Liver (tissue), 9 donors: ENCODE measurements around the gene C10orf67. TPM values are rescaled to one million over a fixed set of nuclear protein-coding genes. Genes with fewer than 3 reads are reported as not detected.

Source experiments
- DNase-seq: peaks from one replicate; pipeline ENCODE4 v3.0.0-alpha.2; 2017; ENCODE audit warnings: low spot score
- H3K27ac ChIP-seq, 2 donors: one replicate each; pipeline ENCODE4 v1.7.0; 2013; ENCODE audit warnings: inconsistent platforms in 2 of 2, low read length in 2 of 2, control low read depth in 1 of 2, low read depth in 1 of 2, mild to moderate bottlenecking in 1 of 2
- H3K27me3 ChIP-seq, 4 donors: one replicate each; pipeline versions ENCODE4 v1.6.1 to v1.7.0; 2013; ENCODE audit warnings: low read length in 3 of 4, inconsistent platforms in 1 of 4, mild to moderate bottlenecking in 1 of 4, moderate library complexity in 1 of 4; ENCODE audit not compliant: control insufficient read depth in 4 of 4, insufficient read depth in 4 of 4
- H3K36me3 ChIP-seq, 4 donors: one replicate each; pipeline versions ENCODE4 v1.6.1 to v1.7.0; 2013; ENCODE audit warnings: low read length in 3 of 4, mild to moderate bottlenecking in 3 of 4, low read depth in 1 of 4, moderate library complexity in 1 of 4; ENCODE audit not compliant: control insufficient read depth in 4 of 4, insufficient read depth in 3 of 4
- H3K4me1 ChIP-seq, 4 donors: one replicate each; pipeline versions ENCODE4 v1.6.1 to v1.7.0; 2013; ENCODE audit warnings: low read length in 3 of 4, mild to moderate bottlenecking in 3 of 4, moderate library complexity in 1 of 4; ENCODE audit not compliant: control insufficient read depth in 4 of 4, insufficient read depth in 4 of 4
- H3K4me3 ChIP-seq, 3 donors: one replicate each; pipeline versions ENCODE4 v1.6.1 to v1.7.0; 2013; ENCODE audit warnings: low read length in 3 of 3, control low read depth in 1 of 3, low read depth in 1 of 3, mild to moderate bottlenecking in 1 of 3
- H3K9ac ChIP-seq, 2 donors: one replicate each; pipeline ENCODE4 v1.7.0; 2013; ENCODE audit warnings: low read length in 2 of 2, mild to moderate bottlenecking in 2 of 2, moderate library complexity in 2 of 2, control low read depth in 1 of 2, low read depth in 1 of 2
- H3K9me3 ChIP-seq, 4 donors: one replicate each; pipeline versions ENCODE4 v1.6.1 to v1.7.0; 2013; ENCODE audit warnings: low read length in 3 of 4; ENCODE audit not compliant: control insufficient read depth in 4 of 4
- EGR1 ChIP-seq, 2 donors: IDR thresholded peaks; 2 replicates each; pipeline ENCODE4 v1.6.1; 2016 to 2018; ENCODE audit warnings: antibody characterized with exemption in 2 of 2, low read depth in 2 of 2
- FOXA1 ChIP-seq: IDR thresholded peaks from 2 replicates; pipeline ENCODE4 v1.6.1; 2016; ENCODE audit warnings: antibody characterized with exemption
- FOXA2 ChIP-seq: IDR thresholded peaks from 2 replicates; pipeline ENCODE4 v1.6.1; 2016; ENCODE audit warnings: antibody characterized with exemption
- HNF4G ChIP-seq: IDR thresholded peaks from 2 replicates; pipeline ENCODE4 v1.6.1; 2016; ENCODE audit warnings: antibody characterized with exemption
- JUND ChIP-seq, 2 donors: IDR thresholded peaks; 2 replicates each; pipeline ENCODE4 v1.6.1; 2016; ENCODE audit warnings: antibody characterized with exemption in 2 of 2
- NR2F2 ChIP-seq: IDR thresholded peaks from 2 replicates; pipeline ENCODE4 v1.6.1; 2016; ENCODE audit warnings: antibody characterized with exemption
- RAD21 ChIP-seq, 2 donors: IDR thresholded peaks; 2 replicates each; pipeline ENCODE4 v1.6.1; 2016; ENCODE audit warnings: antibody characterized with exemption in 2 of 2, mild to moderate bottlenecking in 2 of 2
- RXRA ChIP-seq, 2 donors: IDR thresholded peaks; 2 replicates each; pipeline ENCODE4 v1.6.1; 2017 to 2018; ENCODE audit warnings: antibody characterized with exemption in 2 of 2, mild to moderate bottlenecking in 1 of 2
- SP1 ChIP-seq: IDR thresholded peaks from 2 replicates; pipeline ENCODE4 v1.6.1; 2018; ENCODE audit warnings: antibody characterized with exemption, mild to moderate bottlenecking
- TAF1 ChIP-seq: conservative IDR thresholded peaks from 2 replicates; pipeline ENCODE4 v1.6.1; 2016; ENCODE audit warnings: antibody characterized with exemption, mild to moderate bottlenecking
- YY1 ChIP-seq: IDR thresholded peaks from 2 replicates; pipeline ENCODE4 v1.6.1; 2016; ENCODE audit warnings: antibody characterized with exemption, mild to moderate bottlenecking
- WGBS: extraction: QIAGEN DNeasy Blood & Tissue Kit; methylation state at CpG from one replicate; pipeline ENCODE4 v1.1.7; 2013; 5-methylcytosine and 5-hydroxymethylcytosine counted together
- polyA plus RNA-seq, 2 donors: library from polyadenylated mRNA; stranded (reverse) in 1 of 2; unstranded in 1 of 2; fragments of 200-250 nt in 1 of 2; fragments of >200 nt in 1 of 2; fragmentation: Nextera tagmentation in 1 of 2; extraction: Ambion mirVana in 1 of 2; gene quantifications; one replicate each; pipeline versions ENCODE4 v1.2.1 to v1.2.3, GENCODE V29; 2013 to 2015
- total RNA-seq, 2 donors: library from RNA; depleted of rRNA; stranded (reverse); fragments of >200 nt; gene quantifications; one replicate each; pipeline ENCODE4 v1.2.3, GENCODE V29; 2014
- TF ChIP-seq, protein P1 (sequence below): IDR thresholded peaks from 2 replicates; pipeline ENCODE4 v1.6.1; 2016; ENCODE audit warnings: antibody characterized with exemption, mild to moderate bottlenecking
- TF ChIP-seq, protein P2 (sequence below): IDR thresholded peaks from 2 replicates; pipeline ENCODE4 v1.6.1; 2016; ENCODE audit warnings: antibody characterized with exemption
- TF ChIP-seq, protein P3 (sequence below): IDR thresholded peaks from 2 replicates; pipeline ENCODE4 v1.6.1; 2016; ENCODE audit warnings: antibody characterized with exemption
- TF ChIP-seq, protein P4 (sequence below): IDR thresholded peaks from 2 replicates; pipeline ENCODE4 v1.6.1; 2016; ENCODE audit warnings: antibody characterized with exemption
- TF ChIP-seq, protein P5 (sequence below): fragments of 150-350 bp; IDR thresholded peaks from 2 replicates; pipeline ENCODE4 v1.5.1; 2017; ENCODE audit warnings: improper control_type of control experiment, low read depth, low read length; ENCODE audit not compliant: missing input control
- donor health status: healthy.
- donor health status: healthy.
- donor health status: healthy.
- donor health status: healthy.
- donor health status: healthy.

Gene C10orf67
- total and polyA plus RNA-seq, 4 donors = 0.02 TPM; not detected in 3

DNA sequence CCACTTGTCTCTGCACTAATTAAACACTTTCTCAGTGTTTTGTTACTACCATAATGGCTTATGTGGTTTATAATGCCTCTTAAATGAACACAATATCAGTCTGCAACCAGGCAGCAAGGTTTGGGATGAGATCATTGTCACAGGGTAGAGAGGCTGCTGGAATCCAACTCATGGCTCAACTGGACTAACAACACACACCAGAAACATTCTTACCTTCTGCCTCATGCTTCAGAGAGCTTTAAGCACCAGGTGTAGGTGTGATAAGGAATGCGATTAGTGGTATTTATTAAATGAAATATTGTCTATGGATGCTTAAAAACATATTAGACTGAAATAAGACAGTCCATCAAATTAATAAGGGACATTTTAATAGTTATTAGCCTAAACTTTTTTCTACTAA is 127.1 kb downstream of the C10orf67 start:
- DNase-seq = no peak
- Histone ChIP-seq H3K27me3 (peaks cover 0 to 2% (median 0%) of the 10 kb centered on the region in 4 donors), H3K4me1 (no peaks in the 10 kb centered on the region), H3K36me3 (no peaks in the 10 kb centered on the region), H3K9ac (no peak overlapping the region), H3K9me3 (no peaks in the 10 kb centered on the region), H3K4me3 (no peak overlapping the region), H3K27ac (no peak overlapping the region)
- TF ChIP-seq EGR1 (IDR thresholded peaks at IDR 0.05; ENCODE audit: low read depth in 2 of 2) (no peak), YY1 (no peak), RAD21 (IDR thresholded peaks at IDR 0.05) (no peak), SP1 (no peak), FOXA2 (no peak), JUND (IDR thresholded peaks at IDR 0.05) (no peak), RXRA (IDR thresholded peaks at IDR 0.05) (no peak), TAF1 (no peak), FOXA1 (no peak), NR2F2 (no peak)
- TF ChIP-seq, protein P1, sequence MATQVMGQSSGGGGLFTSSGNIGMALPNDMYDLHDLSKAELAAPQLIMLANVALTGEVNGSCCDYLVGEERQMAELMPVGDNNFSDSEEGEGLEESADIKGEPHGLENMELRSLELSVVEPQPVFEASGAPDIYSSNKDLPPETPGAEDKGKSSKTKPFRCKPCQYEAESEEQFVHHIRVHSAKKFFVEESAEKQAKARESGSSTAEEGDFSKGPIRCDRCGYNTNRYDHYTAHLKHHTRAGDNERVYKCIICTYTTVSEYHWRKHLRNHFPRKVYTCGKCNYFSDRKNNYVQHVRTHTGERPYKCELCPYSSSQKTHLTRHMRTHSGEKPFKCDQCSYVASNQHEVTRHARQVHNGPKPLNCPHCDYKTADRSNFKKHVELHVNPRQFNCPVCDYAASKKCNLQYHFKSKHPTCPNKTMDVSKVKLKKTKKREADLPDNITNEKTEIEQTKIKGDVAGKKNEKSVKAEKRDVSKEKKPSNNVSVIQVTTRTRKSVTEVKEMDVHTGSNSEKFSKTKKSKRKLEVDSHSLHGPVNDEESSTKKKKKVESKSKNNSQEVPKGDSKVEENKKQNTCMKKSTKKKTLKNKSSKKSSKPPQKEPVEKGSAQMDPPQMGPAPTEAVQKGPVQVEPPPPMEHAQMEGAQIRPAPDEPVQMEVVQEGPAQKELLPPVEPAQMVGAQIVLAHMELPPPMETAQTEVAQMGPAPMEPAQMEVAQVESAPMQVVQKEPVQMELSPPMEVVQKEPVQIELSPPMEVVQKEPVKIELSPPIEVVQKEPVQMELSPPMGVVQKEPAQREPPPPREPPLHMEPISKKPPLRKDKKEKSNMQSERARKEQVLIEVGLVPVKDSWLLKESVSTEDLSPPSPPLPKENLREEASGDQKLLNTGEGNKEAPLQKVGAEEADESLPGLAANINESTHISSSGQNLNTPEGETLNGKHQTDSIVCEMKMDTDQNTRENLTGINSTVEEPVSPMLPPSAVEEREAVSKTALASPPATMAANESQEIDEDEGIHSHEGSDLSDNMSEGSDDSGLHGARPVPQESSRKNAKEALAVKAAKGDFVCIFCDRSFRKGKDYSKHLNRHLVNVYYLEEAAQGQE = no peak
- TF ChIP-seq, protein P2, sequence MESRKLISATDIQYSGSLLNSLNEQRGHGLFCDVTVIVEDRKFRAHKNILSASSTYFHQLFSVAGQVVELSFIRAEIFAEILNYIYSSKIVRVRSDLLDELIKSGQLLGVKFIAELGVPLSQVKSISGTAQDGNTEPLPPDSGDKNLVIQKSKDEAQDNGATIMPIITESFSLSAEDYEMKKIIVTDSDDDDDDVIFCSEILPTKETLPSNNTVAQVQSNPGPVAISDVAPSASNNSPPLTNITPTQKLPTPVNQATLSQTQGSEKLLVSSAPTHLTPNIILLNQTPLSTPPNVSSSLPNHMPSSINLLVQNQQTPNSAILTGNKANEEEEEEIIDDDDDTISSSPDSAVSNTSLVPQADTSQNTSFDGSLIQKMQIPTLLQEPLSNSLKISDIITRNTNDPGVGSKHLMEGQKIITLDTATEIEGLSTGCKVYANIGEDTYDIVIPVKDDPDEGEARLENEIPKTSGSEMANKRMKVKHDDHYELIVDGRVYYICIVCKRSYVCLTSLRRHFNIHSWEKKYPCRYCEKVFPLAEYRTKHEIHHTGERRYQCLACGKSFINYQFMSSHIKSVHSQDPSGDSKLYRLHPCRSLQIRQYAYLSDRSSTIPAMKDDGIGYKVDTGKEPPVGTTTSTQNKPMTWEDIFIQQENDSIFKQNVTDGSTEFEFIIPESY = no peak
- TF ChIP-seq, protein P3, sequence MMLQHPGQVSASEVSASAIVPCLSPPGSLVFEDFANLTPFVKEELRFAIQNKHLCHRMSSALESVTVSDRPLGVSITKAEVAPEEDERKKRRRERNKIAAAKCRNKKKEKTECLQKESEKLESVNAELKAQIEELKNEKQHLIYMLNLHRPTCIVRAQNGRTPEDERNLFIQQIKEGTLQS = no peak
- TF ChIP-seq, protein P4, sequence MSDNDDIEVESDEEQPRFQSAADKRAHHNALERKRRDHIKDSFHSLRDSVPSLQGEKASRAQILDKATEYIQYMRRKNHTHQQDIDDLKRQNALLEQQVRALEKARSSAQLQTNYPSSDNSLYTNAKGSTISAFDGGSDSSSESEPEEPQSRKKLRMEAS = no peak
- TF ChIP-seq, protein P5, sequence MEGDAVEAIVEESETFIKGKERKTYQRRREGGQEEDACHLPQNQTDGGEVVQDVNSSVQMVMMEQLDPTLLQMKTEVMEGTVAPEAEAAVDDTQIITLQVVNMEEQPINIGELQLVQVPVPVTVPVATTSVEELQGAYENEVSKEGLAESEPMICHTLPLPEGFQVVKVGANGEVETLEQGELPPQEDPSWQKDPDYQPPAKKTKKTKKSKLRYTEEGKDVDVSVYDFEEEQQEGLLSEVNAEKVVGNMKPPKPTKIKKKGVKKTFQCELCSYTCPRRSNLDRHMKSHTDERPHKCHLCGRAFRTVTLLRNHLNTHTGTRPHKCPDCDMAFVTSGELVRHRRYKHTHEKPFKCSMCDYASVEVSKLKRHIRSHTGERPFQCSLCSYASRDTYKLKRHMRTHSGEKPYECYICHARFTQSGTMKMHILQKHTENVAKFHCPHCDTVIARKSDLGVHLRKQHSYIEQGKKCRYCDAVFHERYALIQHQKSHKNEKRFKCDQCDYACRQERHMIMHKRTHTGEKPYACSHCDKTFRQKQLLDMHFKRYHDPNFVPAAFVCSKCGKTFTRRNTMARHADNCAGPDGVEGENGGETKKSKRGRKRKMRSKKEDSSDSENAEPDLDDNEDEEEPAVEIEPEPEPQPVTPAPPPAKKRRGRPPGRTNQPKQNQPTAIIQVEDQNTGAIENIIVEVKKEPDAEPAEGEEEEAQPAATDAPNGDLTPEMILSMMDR = no peak
- WGBS = 85% methylated on average over 1 of the region's 1 CpG

DNA sequence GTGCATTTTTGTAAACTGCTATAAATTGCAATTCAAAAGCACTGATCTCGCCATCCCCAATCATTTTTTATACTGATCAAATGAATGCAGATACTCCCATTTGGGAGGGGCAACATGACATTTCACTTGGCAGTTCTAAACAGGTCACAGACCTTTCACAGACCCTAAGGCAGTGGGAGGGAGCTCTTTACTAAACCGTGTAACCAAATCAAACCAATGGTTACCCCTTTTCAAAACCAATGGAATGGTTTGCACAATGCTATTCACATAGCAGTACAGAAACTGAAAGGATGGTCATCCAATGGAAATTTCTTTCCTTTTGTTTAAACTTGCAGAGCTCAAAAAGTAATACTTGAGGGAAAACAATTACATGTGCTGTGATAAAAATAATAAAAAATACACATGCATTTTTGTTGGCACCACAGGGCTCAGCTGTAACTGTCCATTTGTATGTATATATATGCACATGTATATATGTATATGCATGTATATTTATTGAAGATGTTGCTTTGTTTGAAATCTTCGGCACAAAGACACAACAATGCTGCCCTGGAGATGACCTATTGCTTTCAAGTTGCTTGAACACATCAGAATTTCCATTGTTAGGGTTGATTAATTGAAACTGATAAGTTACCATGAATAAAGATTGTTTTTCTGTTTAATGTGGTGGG is 138.5 kb downstream of the C10orf67 start:
- no peak for TF ChIP-seq FOXA2
- TF ChIP-seq, protein P4 = no peak
- TF ChIP-seq, protein P5 = no peak
- TF ChIP-seq HNF4G = no peak
- no peak for TF ChIP-seq NR2F2
- no peak for TF ChIP-seq TAF1
- no peak for TF ChIP-seq EGR1 (IDR thresholded peaks at IDR 0.05; ENCODE audit: low read depth in 2 of 2)
- TF ChIP-seq, protein P1 = no peak
- no peak for TF ChIP-seq JUND (IDR thresholded peaks at IDR 0.05)
- TF ChIP-seq RXRA (IDR thresholded peaks at IDR 0.05) = no peak
- no peak for TF ChIP-seq FOXA1
- 50% methylated on average over 3 of the region's 3 CpGs for WGBS

More for the DNA sequence above, 138.5 kb downstream of the C10orf67 start:
- DNase-seq = no peak
- no peaks in the 10 kb centered on the region for H3K4me1 ChIP-seq
- H3K9me3 ChIP-seq = no peaks in the 10 kb centered on the region
- no peak overlapping the region for H3K4me3 ChIP-seq
- peaks cover 2 to 13% (median 8%) of the 10 kb centered on the region in 4 donors for H3K27me3 ChIP-seq
- no peak overlapping the region for H3K9ac ChIP-seq
- no peak overlapping the region for H3K27ac ChIP-seq
- no peaks in the 10 kb centered on the region for H3K36me3 ChIP-seq
